SU-DHL-6 (cell line): Measurements from ENCODE around the gene SUN2.
"Not testable (repeated sequence)": the region's sequence is repeated elsewhere in the genome, so short reads cannot be mapped to it uniquely, and the experiment has no call there.

ENCODE experiments used
- H2AFZ ChIP-seq: fragments of 200-600 bp; sonication (generic); 2 replicates; pipeline ENCODE4 v1.6.1; 2014; ENCODE audit warnings: low read depth, mild to moderate bottlenecking, moderate library complexity, mixed read lengths, antibody characterized with exemption, low read length; ENCODE audit not compliant: severe bottlenecking
- H3F3A ChIP-seq: fragments of 200-600 bp; shearing (Covaris generic); 2 replicates; pipeline ENCODE4 v1.6.0; 2016; ENCODE audit warnings: antibody characterized with exemption, mild to moderate bottlenecking; ENCODE audit not compliant: insufficient read depth
- H3K27ac ChIP-seq: fragments of 200-600 bp; sonication (generic); 2 replicates; pipeline ENCODE4 v1.5.1; 2016; ENCODE audit warnings: low read depth, mild to moderate bottlenecking, low read length, moderate library complexity, mixed read lengths
- H3K27me3 ChIP-seq: fragments of 200-600 bp; sonication (generic), shearing (Covaris generic); 2 replicates; pipeline ENCODE4 v1.6.0; 2014; ENCODE audit warnings: mild to moderate bottlenecking, low read length
- H3K36me3 ChIP-seq: fragments of 200-600 bp; sonication (generic); 2 replicates; pipeline ENCODE4 v1.6.1; 2014; ENCODE audit warnings: mild to moderate bottlenecking, low read length, mixed read lengths
- H3K4me2 ChIP-seq: fragments of 300-600, 200-600 bp; shearing (Covaris generic), sonication (generic); 2 replicates; pipeline ENCODE4 v1.6.0; 2014; ENCODE audit warnings: low read length, low read depth, mild to moderate bottlenecking; ENCODE audit not compliant: poor library complexity, severe bottlenecking
- H3K4me3 ChIP-seq: fragments of 200-600 bp; sonication (generic); 2 replicates; pipeline ENCODE4 v1.5.1; 2014; ENCODE audit warnings: antibody characterized with exemption, low read length, mild to moderate bottlenecking, mixed read lengths; ENCODE audit not compliant: insufficient read depth, poor library complexity, severe bottlenecking
- H3K79me2 ChIP-seq: fragments of 200-600 bp; sonication (generic); 2 replicates; pipeline ENCODE4 v1.6.1; 2014; ENCODE audit warnings: mild to moderate bottlenecking, low read length, moderate library complexity; ENCODE audit not compliant: insufficient read depth
- H3K9ac ChIP-seq: fragments of 200-600 bp; sonication (generic); 2 replicates; pipeline ENCODE4 v1.7.0; 2014; ENCODE audit warnings: mild to moderate bottlenecking, low read length
- H3K9me2 ChIP-seq: fragments of 200-600 bp; sonication (generic); replicated peaks from 2 replicates; pipeline ENCODE4 v1.6.1; 2014; ENCODE audit warnings: low read length; ENCODE audit not compliant: insufficient read depth
- H3K9me3 ChIP-seq: fragments of 200-600 bp; sonication (generic); 2 replicates; pipeline ENCODE4 v1.6.1; 2014; ENCODE audit warnings: low read length, mixed read lengths; ENCODE audit not compliant: insufficient read depth
- H4K20me1 ChIP-seq: fragments of 200-600 bp; sonication (generic); 2 replicates; pipeline ENCODE4 v1.6.1; 2014; ENCODE audit warnings: low read depth, mild to moderate bottlenecking, antibody characterized with exemption, low read length, moderate library complexity, mixed read lengths
- EZH2phosphoT487 ChIP-seq: fragments of 200-600 bp; sonication (generic), shearing (Covaris generic); conservative IDR thresholded peaks from 2 replicates; pipeline ENCODE4 v1.6.1; 2018; ENCODE audit warnings: mild to moderate bottlenecking, antibody characterized with exemption, low read length, moderate library complexity, mixed read lengths
- TF ChIP-seq, protein P1 (sequence below): fragments of 200-600 bp; sonication (generic); IDR thresholded peaks from one replicate; pipeline ENCODE4 v1.5.1; 2017; ENCODE audit warnings: antibody characterized with exemption, mild to moderate bottlenecking, low read length, moderate library complexity; ENCODE audit not compliant: insufficient read depth, poor library complexity, severe bottlenecking

SUN2 gene, protein sequence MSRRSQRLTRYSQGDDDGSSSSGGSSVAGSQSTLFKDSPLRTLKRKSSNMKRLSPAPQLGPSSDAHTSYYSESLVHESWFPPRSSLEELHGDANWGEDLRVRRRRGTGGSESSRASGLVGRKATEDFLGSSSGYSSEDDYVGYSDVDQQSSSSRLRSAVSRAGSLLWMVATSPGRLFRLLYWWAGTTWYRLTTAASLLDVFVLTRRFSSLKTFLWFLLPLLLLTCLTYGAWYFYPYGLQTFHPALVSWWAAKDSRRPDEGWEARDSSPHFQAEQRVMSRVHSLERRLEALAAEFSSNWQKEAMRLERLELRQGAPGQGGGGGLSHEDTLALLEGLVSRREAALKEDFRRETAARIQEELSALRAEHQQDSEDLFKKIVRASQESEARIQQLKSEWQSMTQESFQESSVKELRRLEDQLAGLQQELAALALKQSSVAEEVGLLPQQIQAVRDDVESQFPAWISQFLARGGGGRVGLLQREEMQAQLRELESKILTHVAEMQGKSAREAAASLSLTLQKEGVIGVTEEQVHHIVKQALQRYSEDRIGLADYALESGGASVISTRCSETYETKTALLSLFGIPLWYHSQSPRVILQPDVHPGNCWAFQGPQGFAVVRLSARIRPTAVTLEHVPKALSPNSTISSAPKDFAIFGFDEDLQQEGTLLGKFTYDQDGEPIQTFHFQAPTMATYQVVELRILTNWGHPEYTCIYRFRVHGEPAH

DNA sequence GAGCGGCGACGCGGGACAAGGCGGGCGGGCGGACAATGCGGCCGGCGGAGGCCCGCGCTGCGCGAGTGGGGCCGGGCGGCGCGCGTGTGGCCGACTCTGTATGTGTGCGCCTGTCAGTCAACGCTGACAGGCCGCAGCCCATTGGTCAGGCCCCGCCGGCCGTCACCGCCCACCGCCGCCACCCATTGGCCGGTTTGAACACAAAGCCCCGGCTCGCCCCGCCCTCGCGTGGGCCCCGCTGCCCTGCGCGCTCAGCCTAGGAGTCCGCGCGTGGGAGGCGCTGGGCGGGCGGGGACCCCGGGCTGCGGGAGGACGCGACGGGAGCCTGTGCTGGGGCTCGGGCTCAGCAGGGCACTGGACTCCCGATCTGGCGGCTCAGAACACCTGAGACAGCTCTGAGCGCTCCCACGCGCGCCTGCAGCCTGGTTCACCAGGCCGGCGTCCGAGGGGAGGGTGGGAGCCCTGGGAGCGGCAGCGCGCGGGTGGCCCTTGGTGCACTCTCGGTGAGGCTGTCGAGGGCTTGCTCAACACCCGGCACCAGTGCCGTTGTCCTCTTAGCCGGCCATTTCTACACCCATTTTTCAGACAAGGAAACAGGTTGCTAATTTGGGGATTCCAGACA is at the start of gene SUN2:
SUN2 (minus strand) TSS at position 88 of the 622 bp plus-strand sequence. CDS start 3,370 bp downstream, outside the sequence.
- no peak for TF ChIP-seq EZH2phosphoT487
- TF ChIP-seq, protein P1, sequence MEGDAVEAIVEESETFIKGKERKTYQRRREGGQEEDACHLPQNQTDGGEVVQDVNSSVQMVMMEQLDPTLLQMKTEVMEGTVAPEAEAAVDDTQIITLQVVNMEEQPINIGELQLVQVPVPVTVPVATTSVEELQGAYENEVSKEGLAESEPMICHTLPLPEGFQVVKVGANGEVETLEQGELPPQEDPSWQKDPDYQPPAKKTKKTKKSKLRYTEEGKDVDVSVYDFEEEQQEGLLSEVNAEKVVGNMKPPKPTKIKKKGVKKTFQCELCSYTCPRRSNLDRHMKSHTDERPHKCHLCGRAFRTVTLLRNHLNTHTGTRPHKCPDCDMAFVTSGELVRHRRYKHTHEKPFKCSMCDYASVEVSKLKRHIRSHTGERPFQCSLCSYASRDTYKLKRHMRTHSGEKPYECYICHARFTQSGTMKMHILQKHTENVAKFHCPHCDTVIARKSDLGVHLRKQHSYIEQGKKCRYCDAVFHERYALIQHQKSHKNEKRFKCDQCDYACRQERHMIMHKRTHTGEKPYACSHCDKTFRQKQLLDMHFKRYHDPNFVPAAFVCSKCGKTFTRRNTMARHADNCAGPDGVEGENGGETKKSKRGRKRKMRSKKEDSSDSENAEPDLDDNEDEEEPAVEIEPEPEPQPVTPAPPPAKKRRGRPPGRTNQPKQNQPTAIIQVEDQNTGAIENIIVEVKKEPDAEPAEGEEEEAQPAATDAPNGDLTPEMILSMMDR, result no peak
- H3K9me3 ChIP-seq, result no peaks in the 10 kb centered on the region
- peaks cover 28% of the 10 kb centered on the region for H3F3A ChIP-seq
- peak within 1 kb of the TSS; percentile 90 for H3K27ac ChIP-seq
- H3K36me3 ChIP-seq, result no peaks in the 10 kb centered on the region
- peak within 1 kb of the TSS; percentile 64 for H3K4me3 ChIP-seq
- peak within 1 kb of the TSS; percentile 93 for H3K4me2 ChIP-seq
- H3K79me2 ChIP-seq, result peaks cover 29% of the 10 kb centered on the region
- H3K9ac ChIP-seq, result peak within 1 kb of the TSS; percentile 84
- peak within 1 kb of the TSS; percentile 93 for H2AFZ ChIP-seq
- no peaks in the 10 kb centered on the region for H3K27me3 ChIP-seq
- H3K9me2 ChIP-seq, result no peaks in the 10 kb centered on the region
- H4K20me1 ChIP-seq, result no peaks in the 10 kb centered on the region

GRCh38 chr22:38805041-38805593 is 49.3 kb upstream of the SUN2 start:
- H4K20me1 ChIP-seq, H3K9ac ChIP-seq, H3K4me2 ChIP-seq, H3K4me3 ChIP-seq, H3K9me3 ChIP-seq, H3K36me3 ChIP-seq, H3K9me2 ChIP-seq, H3K27me3 ChIP-seq, H3K27ac ChIP-seq, H2AFZ ChIP-seq, H3K79me2 ChIP-seq, H3F3A ChIP-seq: not testable (repeated sequence)

GRCh38 chr22:38802671-38803121 is 46.9 kb upstream of the SUN2 start:
- no peak overlapping the region for H3K9ac ChIP-seq
- H2AFZ ChIP-seq, result no peak overlapping the region
- no peak overlapping the region for H3K4me3 ChIP-seq
- H3K27me3 ChIP-seq, result no peaks in the 10 kb centered on the region
- no peak overlapping the region for H3K4me2 ChIP-seq
- H3K27ac ChIP-seq, result no peak overlapping the region
- H3K9me3 ChIP-seq, result peaks cover 9% of the 10 kb centered on the region; the same call in 1 of the 2 replicates
- no peaks in the 10 kb centered on the region for H4K20me1 ChIP-seq
- H3K79me2 ChIP-seq, result no peaks in the 10 kb centered on the region
- TF ChIP-seq, protein P1, result no peak
- no peak for TF ChIP-seq EZH2phosphoT487
- H3K36me3 ChIP-seq, result no peaks in the 10 kb centered on the region
- H3K9me2 ChIP-seq, result no peaks in the 10 kb centered on the region
- no peaks in the 10 kb centered on the region for H3F3A ChIP-seq
